NCI-H1930 (cell line): ENCODE results near the gene ADAMTS16.
"Not testable (repeated sequence)": the region's sequence is repeated elsewhere in the genome, so short reads cannot be mapped to it uniquely, and the experiment has no call there.

Source experiments
- DNase-seq, 2 experiments: peaks; one replicate each; lab custom pipeline; 2025; lab: John Stamatoyannopoulos, UW

Gene ADAMTS16, protein sequence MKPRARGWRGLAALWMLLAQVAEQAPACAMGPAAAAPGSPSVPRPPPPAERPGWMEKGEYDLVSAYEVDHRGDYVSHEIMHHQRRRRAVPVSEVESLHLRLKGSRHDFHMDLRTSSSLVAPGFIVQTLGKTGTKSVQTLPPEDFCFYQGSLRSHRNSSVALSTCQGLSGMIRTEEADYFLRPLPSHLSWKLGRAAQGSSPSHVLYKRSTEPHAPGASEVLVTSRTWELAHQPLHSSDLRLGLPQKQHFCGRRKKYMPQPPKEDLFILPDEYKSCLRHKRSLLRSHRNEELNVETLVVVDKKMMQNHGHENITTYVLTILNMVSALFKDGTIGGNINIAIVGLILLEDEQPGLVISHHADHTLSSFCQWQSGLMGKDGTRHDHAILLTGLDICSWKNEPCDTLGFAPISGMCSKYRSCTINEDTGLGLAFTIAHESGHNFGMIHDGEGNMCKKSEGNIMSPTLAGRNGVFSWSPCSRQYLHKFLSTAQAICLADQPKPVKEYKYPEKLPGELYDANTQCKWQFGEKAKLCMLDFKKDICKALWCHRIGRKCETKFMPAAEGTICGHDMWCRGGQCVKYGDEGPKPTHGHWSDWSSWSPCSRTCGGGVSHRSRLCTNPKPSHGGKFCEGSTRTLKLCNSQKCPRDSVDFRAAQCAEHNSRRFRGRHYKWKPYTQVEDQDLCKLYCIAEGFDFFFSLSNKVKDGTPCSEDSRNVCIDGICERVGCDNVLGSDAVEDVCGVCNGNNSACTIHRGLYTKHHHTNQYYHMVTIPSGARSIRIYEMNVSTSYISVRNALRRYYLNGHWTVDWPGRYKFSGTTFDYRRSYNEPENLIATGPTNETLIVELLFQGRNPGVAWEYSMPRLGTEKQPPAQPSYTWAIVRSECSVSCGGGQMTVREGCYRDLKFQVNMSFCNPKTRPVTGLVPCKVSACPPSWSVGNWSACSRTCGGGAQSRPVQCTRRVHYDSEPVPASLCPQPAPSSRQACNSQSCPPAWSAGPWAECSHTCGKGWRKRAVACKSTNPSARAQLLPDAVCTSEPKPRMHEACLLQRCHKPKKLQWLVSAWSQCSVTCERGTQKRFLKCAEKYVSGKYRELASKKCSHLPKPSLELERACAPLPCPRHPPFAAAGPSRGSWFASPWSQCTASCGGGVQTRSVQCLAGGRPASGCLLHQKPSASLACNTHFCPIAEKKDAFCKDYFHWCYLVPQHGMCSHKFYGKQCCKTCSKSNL

DNA sequence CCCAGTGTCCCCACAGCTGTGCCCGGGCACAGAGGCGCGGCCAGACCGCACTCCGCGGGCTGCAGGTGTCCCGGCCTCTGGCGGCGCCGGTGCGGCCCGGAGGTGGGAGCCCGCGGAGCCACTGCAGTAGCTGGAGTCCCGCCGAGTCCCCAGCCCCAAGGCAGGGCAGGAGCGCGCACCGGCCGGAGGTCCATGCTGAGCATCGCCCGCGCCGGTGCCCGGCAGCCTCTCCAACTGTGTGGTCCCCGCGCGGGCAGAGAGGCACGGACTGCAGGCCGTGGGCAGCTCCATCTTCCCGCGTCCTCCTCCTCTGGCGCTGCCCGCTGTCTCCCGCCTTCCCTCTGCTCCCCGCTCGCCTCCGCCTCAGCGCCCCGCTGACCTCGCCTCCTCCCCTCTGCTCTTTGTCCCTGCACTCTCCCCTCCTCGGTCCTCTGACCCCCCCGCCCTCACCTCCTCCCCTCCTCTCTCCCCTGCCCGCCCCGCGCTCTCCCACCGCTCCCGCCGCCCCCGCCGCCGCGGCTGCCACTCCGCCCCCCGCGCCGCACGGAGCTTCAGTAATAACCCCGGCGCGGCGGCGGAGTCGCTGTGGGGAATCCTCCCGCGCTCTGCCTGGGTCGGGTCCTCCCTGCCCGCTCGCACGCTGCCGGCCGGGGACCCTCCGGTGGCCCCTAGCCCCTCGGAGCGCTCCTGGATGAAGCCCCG, at the start of gene ADAMTS16:
Gene ADAMTS16, plus strand, starts transcription at position 554 of the 702 bp plus-strand sequence. Its CDS starts 138 bp downstream, at position 692.
- no peak for DNase-seq

DNA sequence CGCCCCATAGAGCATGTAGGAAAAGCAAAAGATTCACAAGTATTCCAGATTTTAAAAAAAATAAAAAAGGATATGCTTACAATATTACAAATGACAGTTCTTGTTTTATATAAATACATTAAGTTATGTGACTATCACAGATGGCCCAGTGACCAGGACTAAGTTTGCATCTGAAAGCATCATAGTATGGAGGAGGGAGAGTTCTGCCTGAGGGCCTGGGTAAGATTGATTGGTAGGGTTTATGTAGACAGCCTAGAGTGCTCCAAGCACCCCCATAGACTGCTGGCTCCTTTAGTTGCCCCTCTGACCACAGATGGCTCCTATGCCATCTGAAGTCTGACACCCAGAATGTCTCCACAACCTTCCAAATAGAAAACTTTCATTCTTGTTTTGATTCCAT, 48.0 kb upstream of the ADAMTS16 start:
- DNase-seq, result no peak

DNA sequence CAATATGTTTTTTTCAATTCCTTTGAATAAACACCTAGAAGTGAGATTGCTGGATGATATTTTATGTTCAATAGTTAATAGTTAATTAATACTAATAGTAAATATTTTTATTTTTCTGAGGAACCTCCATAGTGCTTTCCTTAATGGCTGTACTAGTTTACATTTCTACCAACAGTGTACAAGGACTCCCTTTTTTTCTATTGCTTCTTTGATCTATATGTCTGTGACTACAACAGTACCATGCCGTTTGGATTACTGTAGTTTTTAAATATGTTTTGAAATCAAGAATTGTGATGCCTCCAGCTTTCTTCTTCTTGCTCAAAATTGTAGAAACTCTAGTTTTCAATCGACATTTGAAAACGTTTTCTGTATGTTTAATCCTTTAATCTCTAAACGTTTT, 39.5 kb upstream of the ADAMTS16 start:
- DNase-seq, result no peak

- DNase-seq, result no peak
Observed at GRCh38 chr5:5101676-5102075, 38.5 kb upstream of the ADAMTS16 start.

- DNase-seq, result no peak
Observed at GRCh38 chr5:5103245-5103644, 36.9 kb upstream of the ADAMTS16 start.

DNA sequence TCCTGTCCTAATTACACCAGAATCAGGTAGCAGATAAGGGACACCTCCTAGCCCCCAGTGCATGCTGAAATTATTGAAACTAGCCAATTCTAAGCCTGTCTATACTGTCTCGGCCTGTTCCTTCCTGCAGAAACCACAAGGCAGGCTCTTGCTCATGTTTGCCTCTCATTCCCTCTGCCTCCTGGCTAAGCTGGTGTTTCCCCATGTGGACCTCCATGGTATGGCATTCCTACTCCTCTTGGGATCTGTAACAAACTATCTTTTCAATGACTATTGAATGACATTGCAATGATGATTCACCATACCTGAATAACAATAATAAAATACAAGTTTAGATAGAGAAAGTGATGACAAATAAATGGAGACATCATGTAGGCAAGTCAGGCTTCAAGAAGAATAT, 35.6 kb upstream of the ADAMTS16 start:
- no peak for DNase-seq

- no peak for DNase-seq
Observed at GRCh38 chr5:5105531-5105930, 34.6 kb upstream of the ADAMTS16 start.

DNA sequence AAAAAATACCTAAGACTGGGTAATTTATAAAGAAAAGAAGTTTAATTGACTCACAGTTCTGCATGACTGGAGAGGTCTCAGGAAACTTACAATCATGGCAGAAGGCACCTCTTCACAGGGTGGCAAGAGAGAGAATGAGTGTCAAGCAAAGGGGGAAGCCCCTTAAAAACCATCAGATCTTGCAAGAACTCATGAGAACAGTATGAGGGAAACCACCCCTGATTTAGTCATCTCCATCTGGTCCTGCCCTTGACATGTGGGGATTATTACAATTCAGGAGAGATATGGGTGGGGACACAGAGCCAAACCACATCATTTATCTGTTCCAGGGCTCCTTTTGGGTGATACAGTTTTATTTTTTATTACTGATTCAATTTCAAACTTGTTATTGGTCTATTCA, 23.2 kb upstream of the ADAMTS16 start:
- no peak for DNase-seq

GRCh38 chr5:5122776-5123175, 17.4 kb upstream of the ADAMTS16 start:
- DNase-seq, result no peak

DNA sequence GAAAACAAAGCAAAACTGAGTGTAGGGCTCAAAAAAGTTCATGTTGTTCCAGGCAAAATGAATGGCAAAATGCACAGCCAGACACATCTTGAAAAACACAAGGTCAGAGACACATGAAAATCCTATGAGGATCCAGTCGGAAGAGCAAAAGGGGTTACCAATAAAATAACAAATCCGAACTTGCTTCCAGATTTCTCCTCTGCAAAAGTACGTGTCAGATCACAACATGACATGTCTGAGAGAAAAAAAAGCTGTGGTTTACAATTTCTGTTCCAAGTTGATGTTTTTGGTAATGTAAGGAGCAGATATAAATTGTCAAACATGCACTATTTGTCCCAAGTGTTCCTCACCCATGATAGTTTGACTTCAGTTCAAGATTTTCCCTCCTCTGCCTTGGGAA, 15.9 kb upstream of the ADAMTS16 start:
- DNase-seq, result no peak

DNA sequence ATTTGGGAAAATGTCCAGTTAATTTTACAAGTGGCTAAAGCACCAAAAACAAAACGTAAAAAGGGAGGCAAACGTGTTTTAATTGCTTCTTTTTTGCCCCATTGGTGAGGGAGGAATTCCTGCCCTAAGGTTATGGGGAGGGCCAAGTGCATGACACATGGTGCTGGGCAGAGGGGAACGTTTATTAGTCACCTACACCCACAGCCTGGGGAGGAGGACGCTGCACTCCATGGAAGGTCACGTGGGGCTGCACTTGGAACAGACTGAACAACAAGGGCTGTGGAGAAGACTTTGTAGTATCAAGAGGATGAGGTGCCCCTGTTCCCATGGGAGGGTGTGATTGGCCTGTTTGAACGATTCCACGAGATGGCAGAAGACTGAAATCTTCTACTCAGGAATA, 13.7 kb upstream of the ADAMTS16 start:
- DNase-seq, result no peak

DNA sequence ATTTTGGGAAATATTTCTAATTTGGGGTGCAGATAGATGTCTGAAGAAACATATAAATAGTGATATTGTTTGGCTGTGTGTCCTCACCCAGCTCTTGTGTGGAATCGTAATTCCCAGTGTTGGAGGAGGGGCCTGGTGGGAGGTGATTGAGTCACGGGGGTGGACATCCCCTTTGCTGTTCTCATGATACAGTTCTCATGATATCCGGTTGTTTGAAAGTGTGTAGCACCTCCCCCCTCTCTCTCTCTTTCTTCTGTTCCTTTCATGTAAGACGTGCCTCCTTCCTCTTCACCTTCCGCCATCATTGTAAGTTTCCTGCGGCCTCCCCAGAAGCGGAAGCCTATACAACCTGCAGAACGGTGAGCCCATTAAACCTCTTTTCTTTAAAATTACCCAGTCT, 11.4 kb upstream of the ADAMTS16 start:
- DNase-seq, result no peak

DNA sequence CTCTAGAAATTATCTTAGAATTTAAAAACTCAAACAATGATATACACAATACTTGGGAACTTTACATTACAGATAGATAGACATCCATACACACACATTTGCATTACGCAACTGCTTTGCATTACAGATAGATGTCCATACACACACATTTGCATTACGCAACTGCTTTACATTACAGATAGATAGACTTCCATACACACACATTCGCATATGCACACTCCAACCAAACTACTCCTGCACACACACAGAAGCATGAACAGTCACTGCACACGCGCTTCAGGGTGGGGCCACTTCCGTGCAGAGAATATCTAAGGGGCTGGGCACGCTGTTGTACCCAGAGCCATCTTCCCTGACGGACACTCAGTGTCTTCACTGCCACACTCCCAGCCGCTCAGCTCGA, 7.9 kb upstream of the ADAMTS16 start:
- no peak for DNase-seq

- no peak for DNase-seq
Observed at GRCh38 chr5:5132693-5133295, 7.3 kb upstream of the ADAMTS16 start.

DNA sequence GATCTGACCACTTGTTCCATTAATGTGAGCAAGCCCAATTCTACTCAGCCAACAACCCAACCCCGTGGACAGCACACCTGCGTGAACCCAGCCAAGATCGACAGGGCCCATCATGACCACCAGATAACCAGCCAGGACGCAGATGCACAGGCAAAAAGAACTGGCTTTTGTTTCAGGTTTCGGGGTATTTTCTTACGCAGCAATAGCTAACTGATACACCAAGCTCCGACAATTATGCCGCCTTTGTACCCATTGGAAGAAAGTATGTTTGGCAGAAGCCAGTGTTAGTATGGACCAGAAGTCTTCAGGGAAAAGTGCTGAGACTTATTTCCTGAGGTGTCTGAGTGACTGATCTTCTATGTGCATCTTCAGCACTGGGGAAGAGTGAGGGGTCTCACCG, 6.0 kb upstream of the ADAMTS16 start:
- DNase-seq, result no peak

- DNase-seq, result no peak
Observed at GRCh38 chr5:5135957-5136676, 4.0 kb upstream of the ADAMTS16 start.

- not testable (repeated sequence) for DNase-seq
Observed at GRCh38 chr5:5137851-5138250, 2.3 kb upstream of the ADAMTS16 start.

GRCh38 chr5:5139336-5139776, 774 bp upstream of the ADAMTS16 start:
- no peak for DNase-seq

DNA sequence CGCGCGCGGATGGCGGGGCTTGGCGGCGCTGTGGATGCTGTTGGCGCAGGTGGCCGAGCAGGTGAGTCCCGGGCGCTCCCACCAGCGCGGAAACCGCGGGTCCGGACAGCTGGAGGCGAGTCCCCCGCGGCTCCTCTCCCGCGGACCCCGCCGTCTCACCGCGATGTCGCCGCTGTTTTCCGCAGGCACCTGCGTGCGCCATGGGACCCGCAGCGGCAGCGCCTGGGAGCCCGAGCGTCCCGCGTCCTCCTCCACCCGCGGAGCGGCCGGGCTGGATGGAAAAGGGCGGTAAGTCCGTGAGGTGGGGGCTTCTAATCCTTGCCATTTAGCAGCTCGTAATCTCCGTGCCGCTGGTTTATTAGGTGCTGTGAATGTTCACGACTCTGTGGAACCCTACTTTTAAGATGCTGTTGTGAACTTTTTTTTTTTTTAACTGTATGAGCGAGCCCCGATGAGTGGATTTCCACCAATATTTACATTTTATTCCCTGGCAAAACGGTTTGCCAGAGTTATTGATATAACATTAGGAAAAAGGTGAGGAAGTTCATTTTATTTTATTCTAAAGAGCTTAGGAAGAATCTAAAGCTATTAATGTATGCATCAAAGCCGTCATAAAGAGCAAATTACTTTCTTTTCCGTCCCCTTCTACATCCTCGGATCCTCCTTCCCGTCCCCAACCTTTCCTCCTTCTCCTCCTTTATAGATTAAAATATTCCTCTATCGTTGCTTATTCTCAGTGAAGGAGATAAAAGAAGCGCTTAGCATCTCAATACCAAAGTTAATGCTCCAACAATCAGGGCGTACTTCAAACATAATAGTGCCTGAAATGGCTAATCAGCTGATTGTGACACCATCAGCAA, 579 bp downstream of the ADAMTS16 start:
- DNase-seq, result no peak

DNA sequence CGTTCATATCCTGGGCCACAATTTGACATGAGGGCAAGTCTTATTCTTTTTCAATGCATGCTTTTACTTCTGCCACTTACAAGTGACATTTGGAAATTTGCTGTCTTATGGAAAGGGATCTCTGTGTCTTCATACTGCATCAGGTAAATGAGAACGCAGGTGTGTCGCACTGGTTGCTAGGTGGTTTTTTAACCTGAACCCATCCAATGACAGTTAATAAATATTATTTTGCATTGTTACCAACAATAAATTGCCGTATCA, 1.1 kb downstream of the ADAMTS16 start:
- no peak for DNase-seq
